Neural cell (in vitro differentiated cells): ENCODE results near the gene COLQ.

Experiments used
- EZH2 ChIP-seq: fragments of 200-600, 300-800 bp; shearing (Covaris generic), sonication (generic); IDR thresholded peaks from 2 replicates; pipeline ENCODE4 v1.6.1; 2014; ENCODE audit warnings: antibody characterized with exemption, low read length, borderline replicate concordance, mild to moderate bottlenecking; ENCODE audit not compliant: insufficient read depth, poor library complexity, severe bottlenecking
- MXI1 ChIP-seq: fragments of 450-650 bp; conservative IDR thresholded peaks from 2 replicates; pipeline ENCODE4 v1.6.1; 2014; ENCODE audit warnings: antibody characterized with exemption, mild to moderate bottlenecking; ENCODE audit not compliant: poor library complexity, severe bottlenecking

GRCh38 chr3:15536856-15537255 lies 15.3 kb upstream of the COLQ start:
- TF ChIP-seq MXI1: no peak
- TF ChIP-seq EZH2: no peak
